ENCODE results near the gene METTL4.

METTL4 gene

GRCh38 chr18:2494921-2495320 lies 76.4 kb downstream of the METTL4 start:
- Histone ChIP-seq H3K9ac (ENCODE audit: low read depth, low read length) (no peak overlapping the region), H3K9me3 (ENCODE audit: control insufficient read depth, insufficient read depth, low read length) (no peaks in the 10 kb centered on the region), H3K4me1 (ENCODE audit: insufficient read depth, low read length) (no peaks in the 10 kb centered on the region), H3K36me3 (ENCODE audit: insufficient read depth, low read length) (no peaks in the 10 kb centered on the region)

Measured in ES-I3 (cell line).